ENCODE results near the gene RAD51B. TPM values are rescaled to one million over a fixed set of nuclear protein-coding genes. Genes with fewer than 3 reads are reported as not detected.

Gene RAD51B
- total RNA-seq, 1 experiment from 2014 or later = 14.2 TPM

DNA sequence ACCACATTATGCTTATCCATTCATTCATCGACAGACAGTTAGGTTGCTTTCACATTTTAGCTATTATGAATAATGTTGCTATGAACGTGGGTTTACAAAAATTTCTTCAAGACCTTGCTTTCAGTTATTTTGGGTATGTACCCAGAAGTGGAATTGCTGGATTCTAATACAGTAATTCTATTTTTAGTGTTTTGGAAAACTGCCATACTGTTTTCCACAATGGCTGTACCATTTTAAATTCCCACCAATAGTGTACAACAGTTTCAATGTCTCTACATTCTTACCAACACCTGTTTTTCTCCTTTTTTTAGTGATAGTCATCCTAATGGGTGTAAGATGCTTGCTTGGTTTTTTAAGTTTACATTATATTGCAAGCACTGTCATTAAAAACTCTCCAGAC, 825.8 kb downstream of the RAD51B start (continued):
- TF ChIP-seq PRDM15 (CRISPR knock-in tag; IDR thresholded peaks at IDR 0.05) (no peak), MAX (CRISPR knock-in tag; IDR thresholded peaks at IDR 0.05) (no peak)

GRCh38 chr14:68649476-68650189, 830.1 kb downstream of the RAD51B start:
- TF ChIP-seq ELF4 (CRISPR knock-in tag; IDR thresholded peaks at IDR 0.05; ENCODE audit: low read depth) (no peak), ZMAT4 (CRISPR knock-in tag; IDR thresholded peaks at IDR 0.05) (no peak), SMAD3 (CRISPR knock-in tag; IDR thresholded peaks at IDR 0.05; ENCODE audit: borderline replicate concordance) (no peak), FOXJ3 (CRISPR knock-in tag; IDR thresholded peaks at IDR 0.05; ENCODE audit: borderline replicate concordance) (no peak), AR (CRISPR knock-in tag; IDR thresholded peaks at IDR 0.05) (no peak)
- TF ChIP-seq, protein P1, sequence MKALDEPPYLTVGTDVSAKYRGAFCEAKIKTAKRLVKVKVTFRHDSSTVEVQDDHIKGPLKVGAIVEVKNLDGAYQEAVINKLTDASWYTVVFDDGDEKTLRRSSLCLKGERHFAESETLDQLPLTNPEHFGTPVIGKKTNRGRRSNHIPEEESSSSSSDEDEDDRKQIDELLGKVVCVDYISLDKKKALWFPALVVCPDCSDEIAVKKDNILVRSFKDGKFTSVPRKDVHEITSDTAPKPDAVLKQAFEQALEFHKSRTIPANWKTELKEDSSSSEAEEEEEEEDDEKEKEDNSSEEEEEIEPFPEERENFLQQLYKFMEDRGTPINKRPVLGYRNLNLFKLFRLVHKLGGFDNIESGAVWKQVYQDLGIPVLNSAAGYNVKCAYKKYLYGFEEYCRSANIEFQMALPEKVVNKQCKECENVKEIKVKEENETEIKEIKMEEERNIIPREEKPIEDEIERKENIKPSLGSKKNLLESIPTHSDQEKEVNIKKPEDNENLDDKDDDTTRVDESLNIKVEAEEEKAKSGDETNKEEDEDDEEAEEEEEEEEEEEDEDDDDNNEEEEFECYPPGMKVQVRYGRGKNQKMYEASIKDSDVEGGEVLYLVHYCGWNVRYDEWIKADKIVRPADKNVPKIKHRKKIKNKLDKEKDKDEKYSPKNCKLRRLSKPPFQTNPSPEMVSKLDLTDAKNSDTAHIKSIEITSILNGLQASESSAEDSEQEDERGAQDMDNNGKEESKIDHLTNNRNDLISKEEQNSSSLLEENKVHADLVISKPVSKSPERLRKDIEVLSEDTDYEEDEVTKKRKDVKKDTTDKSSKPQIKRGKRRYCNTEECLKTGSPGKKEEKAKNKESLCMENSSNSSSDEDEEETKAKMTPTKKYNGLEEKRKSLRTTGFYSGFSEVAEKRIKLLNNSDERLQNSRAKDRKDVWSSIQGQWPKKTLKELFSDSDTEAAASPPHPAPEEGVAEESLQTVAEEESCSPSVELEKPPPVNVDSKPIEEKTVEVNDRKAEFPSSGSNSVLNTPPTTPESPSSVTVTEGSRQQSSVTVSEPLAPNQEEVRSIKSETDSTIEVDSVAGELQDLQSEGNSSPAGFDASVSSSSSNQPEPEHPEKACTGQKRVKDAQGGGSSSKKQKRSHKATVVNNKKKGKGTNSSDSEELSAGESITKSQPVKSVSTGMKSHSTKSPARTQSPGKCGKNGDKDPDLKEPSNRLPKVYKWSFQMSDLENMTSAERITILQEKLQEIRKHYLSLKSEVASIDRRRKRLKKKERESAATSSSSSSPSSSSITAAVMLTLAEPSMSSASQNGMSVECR (CRISPR knock-in tag; IDR thresholded peaks at IDR 0.05; ENCODE audit: borderline replicate concordance) = no peak
- no peak overlapping the region for H3K4me3 Mint-ChIP-seq
- H3K36me3 Mint-ChIP-seq = no peaks in the 10 kb centered on the region
- no peak overlapping the region for H3K27ac Mint-ChIP-seq
- DNase-seq (ENCODE audit: low spot score) = no peak
- no peak for ATAC-seq
- CTCF ChIA-PET = no interaction called here
- no peaks in the 10 kb centered on the region for H3K27me3 Mint-ChIP-seq (ENCODE audit: low read depth)
- H3K4me1 Mint-ChIP-seq = peaks cover 24% of the 10 kb centered on the region
- H3K9me3 Mint-ChIP-seq = no peaks in the 10 kb centered on the region; the same call in 1 of the 2 replicates
- POLR2A ChIA-PET = no interaction called here

GRCh38 chr14:68650404-68650994, 830.9 kb downstream of the RAD51B start:
- DNase-seq (ENCODE audit: low spot score) = no peak
- H3K27ac Mint-ChIP-seq = no peak overlapping the region
- H3K27me3 Mint-ChIP-seq (ENCODE audit: low read depth) = no peaks in the 10 kb centered on the region
- no peak overlapping the region for H3K4me3 Mint-ChIP-seq
- peaks cover 30% of the 10 kb centered on the region for H3K4me1 Mint-ChIP-seq
- CTCF ChIA-PET = no interaction called here
- POLR2A ChIA-PET = no interaction called here
- no peaks in the 10 kb centered on the region; the same call in 1 of the 2 replicates for H3K9me3 Mint-ChIP-seq
- H3K36me3 Mint-ChIP-seq = no peaks in the 10 kb centered on the region
- no peak for ATAC-seq
- TF ChIP-seq, protein P2, sequence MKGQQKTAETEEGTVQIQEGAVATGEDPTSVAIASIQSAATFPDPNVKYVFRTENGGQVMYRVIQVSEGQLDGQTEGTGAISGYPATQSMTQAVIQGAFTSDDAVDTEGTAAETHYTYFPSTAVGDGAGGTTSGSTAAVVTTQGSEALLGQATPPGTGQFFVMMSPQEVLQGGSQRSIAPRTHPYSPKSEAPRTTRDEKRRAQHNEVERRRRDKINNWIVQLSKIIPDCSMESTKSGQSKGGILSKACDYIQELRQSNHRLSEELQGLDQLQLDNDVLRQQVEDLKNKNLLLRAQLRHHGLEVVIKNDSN (CRISPR knock-in tag; IDR thresholded peaks at IDR 0.05) = no peak
- no peak for TF ChIP-seq ZNF423 (CRISPR knock-in tag; IDR thresholded peaks at IDR 0.05)
- TF ChIP-seq SOX15 (CRISPR knock-in tag; IDR thresholded peaks at IDR 0.05) = no peak
- TF ChIP-seq, protein P1 (CRISPR knock-in tag; IDR thresholded peaks at IDR 0.05; ENCODE audit: borderline replicate concordance) = no peak
- TF ChIP-seq, protein P3, sequence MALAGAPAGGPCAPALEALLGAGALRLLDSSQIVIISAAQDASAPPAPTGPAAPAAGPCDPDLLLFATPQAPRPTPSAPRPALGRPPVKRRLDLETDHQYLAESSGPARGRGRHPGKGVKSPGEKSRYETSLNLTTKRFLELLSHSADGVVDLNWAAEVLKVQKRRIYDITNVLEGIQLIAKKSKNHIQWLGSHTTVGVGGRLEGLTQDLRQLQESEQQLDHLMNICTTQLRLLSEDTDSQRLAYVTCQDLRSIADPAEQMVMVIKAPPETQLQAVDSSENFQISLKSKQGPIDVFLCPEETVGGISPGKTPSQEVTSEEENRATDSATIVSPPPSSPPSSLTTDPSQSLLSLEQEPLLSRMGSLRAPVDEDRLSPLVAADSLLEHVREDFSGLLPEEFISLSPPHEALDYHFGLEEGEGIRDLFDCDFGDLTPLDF (CRISPR knock-in tag; IDR thresholded peaks at IDR 0.05) = no peak
